ENCODE results near the gene STAC2.

STAC2 gene

GRCh38 chr17:39187152-39187830 is 38.5 kb downstream of the STAC2 start:
- no peak for TF ChIP-seq CTCF (IDR thresholded peaks at IDR 0.05; ENCODE audit: control insufficient read depth, extremely low read depth, insufficient read depth)
- no peak for DNase-seq (ENCODE audit: low read depth)

GRCh38 chr17:39186481-39187002 is 39.2 kb downstream of the STAC2 start:
- no peak for TF ChIP-seq CTCF (IDR thresholded peaks at IDR 0.05; ENCODE audit: control insufficient read depth, extremely low read depth, insufficient read depth)
- H3K4me3 ChIP-seq (ENCODE audit: low read depth, low read length): no peak overlapping the region
- DNase-seq (ENCODE audit: low read depth): no peak

More at GRCh38 chr17:39187152-39187830, 38.5 kb downstream of the STAC2 start:
- no peak overlapping the region for H3K4me3 ChIP-seq (ENCODE audit: low read depth, low read length)

GRCh38 chr17:39183720-39184119 is 42.0 kb downstream of the STAC2 start:
- no peak overlapping the region for H3K4me3 ChIP-seq (ENCODE audit: low read depth, low read length)
- no peak for DNase-seq (ENCODE audit: low read depth)
- no peak for TF ChIP-seq CTCF (IDR thresholded peaks at IDR 0.05; ENCODE audit: control insufficient read depth, extremely low read depth, insufficient read depth)

GRCh38 chr17:39183045-39183444 is 42.7 kb downstream of the STAC2 start:
- DNase-seq (ENCODE audit: low read depth): no peak
- H3K4me3 ChIP-seq (ENCODE audit: low read depth, low read length): no peak overlapping the region
- TF ChIP-seq CTCF (IDR thresholded peaks at IDR 0.05; ENCODE audit: control insufficient read depth, extremely low read depth, insufficient read depth): no peak

GRCh38 chr17:39181303-39181702 is 44.4 kb downstream of the STAC2 start:
- DNase-seq (ENCODE audit: low read depth): no peak
- TF ChIP-seq CTCF (IDR thresholded peaks at IDR 0.05; ENCODE audit: control insufficient read depth, extremely low read depth, insufficient read depth): no peak
- H3K4me3 ChIP-seq (ENCODE audit: low read depth, low read length): no peak overlapping the region

- TF ChIP-seq CTCF (IDR thresholded peaks at IDR 0.05; ENCODE audit: control insufficient read depth, extremely low read depth, insufficient read depth): no peak
- no peak for DNase-seq (ENCODE audit: low read depth)
Measured at GRCh38 chr17:39178536-39178935, 47.2 kb downstream of the STAC2 start.

GRCh38 chr17:39177256-39177655 is 48.5 kb downstream of the STAC2 start:
- H3K4me3 ChIP-seq (ENCODE audit: low read depth, low read length): no peak overlapping the region
- TF ChIP-seq CTCF (IDR thresholded peaks at IDR 0.05; ENCODE audit: control insufficient read depth, extremely low read depth, insufficient read depth): no peak
- no peak for DNase-seq (ENCODE audit: low read depth)

More at GRCh38 chr17:39178536-39178935, 47.2 kb downstream of the STAC2 start:
- H3K4me3 ChIP-seq (ENCODE audit: low read depth, low read length): no peak overlapping the region
